Measurements from ENCODE around the gene IDH2.

IDH2 gene

GRCh38 chr15:90049666-90050604, 52.3 kb downstream of the IDH2 start:
- Histone ChIP-seq H3K36me3 (ENCODE audit: control insufficient read depth in 2 of 2, insufficient read depth in 1 of 2, low read length in 2 of 2) (no peaks in the 10 kb centered on the region), H3K4me3 (ENCODE audit: low read depth, low read length) (no peak overlapping the region), H3K27ac (ENCODE audit: extremely low read depth, low read depth, low read length) (no peak overlapping the region), H3K4me1 (ENCODE audit: control insufficient read depth, insufficient read depth, low read length) (peaks cover 7% of the 10 kb centered on the region), H3K9me3 (ENCODE audit: control insufficient read depth, insufficient read depth, low read depth, low read length) (no peaks in the 10 kb centered on the region)
- POLR2A ChIA-PET: no interaction called here
- no peak for TF ChIP-seq ZNF155 (tag by site-specific recombination; IDR thresholded peaks at IDR 0.05)
- TF ChIP-seq ZNF157 (tag by site-specific recombination; IDR thresholded peaks at IDR 0.05): no peak
- no peak for TF ChIP-seq ZNF221 (tag by site-specific recombination; IDR thresholded peaks at IDR 0.05; ENCODE audit: borderline replicate concordance)
- TF ChIP-seq ZNF600 (tag by site-specific recombination; IDR thresholded peaks at IDR 0.05): no peak
- TF ChIP-seq ZFP69B (tag by site-specific recombination; IDR thresholded peaks at IDR 0.05): no peak
- TF ChIP-seq ZXDB (tag by site-specific recombination; IDR thresholded peaks at IDR 0.05): no peak
- no peak for TF ChIP-seq ZNF19 (tag by site-specific recombination; IDR thresholded peaks at IDR 0.05; ENCODE audit: low read depth)
- TF ChIP-seq MYNN (tag by site-specific recombination; IDR thresholded peaks at IDR 0.05; ENCODE audit: borderline replicate concordance): no peak
- TF ChIP-seq ZNF133 (tag by site-specific recombination; IDR thresholded peaks at IDR 0.05): no peak
- TF ChIP-seq ZNF426 (tag by site-specific recombination; IDR thresholded peaks at IDR 0.05): no peak
- TF ChIP-seq PATZ1 (tag by site-specific recombination; IDR thresholded peaks at IDR 0.05): no peak
- TF ChIP-seq SCRT2 (tag by site-specific recombination; IDR thresholded peaks at IDR 0.05): no peak
- TF ChIP-seq ZNF558 (tag by site-specific recombination; IDR thresholded peaks at IDR 0.05): no peak
- TF ChIP-seq, protein P1, sequence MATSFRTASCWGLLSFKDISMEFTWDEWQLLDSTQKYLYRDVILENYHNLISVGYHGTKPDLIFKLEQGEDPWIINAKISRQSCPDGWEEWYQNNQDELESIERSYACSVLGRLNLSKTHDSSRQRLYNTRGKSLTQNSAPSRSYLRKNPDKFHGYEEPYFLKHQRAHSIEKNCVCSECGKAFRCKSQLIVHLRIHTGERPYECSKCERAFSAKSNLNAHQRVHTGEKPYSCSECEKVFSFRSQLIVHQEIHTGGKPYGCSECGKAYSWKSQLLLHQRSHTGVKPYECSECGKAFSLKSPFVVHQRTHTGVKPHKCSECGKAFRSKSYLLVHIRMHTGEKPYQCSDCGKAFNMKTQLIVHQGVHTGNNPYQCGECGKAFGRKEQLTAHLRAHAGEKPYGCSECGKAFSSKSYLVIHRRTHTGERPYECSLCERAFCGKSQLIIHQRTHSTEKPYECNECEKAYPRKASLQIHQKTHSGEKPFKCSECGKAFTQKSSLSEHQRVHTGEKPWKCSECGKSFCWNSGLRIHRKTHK (tag by site-specific recombination; IDR thresholded peaks at IDR 0.05): no peak
- TF ChIP-seq SALL2 (tag by site-specific recombination; IDR thresholded peaks at IDR 0.05; ENCODE audit: borderline replicate concordance): no peak
- TF ChIP-seq GLIS2 (tag by site-specific recombination; IDR thresholded peaks at IDR 0.05): no peak
- TF ChIP-seq ZNF747 (tag by site-specific recombination; IDR thresholded peaks at IDR 0.05): no peak
- no peak for TF ChIP-seq ZNF596 (tag by site-specific recombination; IDR thresholded peaks at IDR 0.05)
- TF ChIP-seq ZNF23 (tag by site-specific recombination; IDR thresholded peaks at IDR 0.05; ENCODE audit: borderline replicate concordance): no peak
- no peak for TF ChIP-seq BCL6B (tag by site-specific recombination; IDR thresholded peaks at IDR 0.05)
- CTCF ChIA-PET: no interaction called here

- H3K4me3 ChIP-seq (ENCODE audit: low read depth, low read length): no peak overlapping the region
- H3K36me3 ChIP-seq (ENCODE audit: control insufficient read depth in 2 of 2, insufficient read depth in 1 of 2, low read length in 2 of 2): no peaks in the 10 kb centered on the region
- no peaks in the 10 kb centered on the region for H3K4me1 ChIP-seq (ENCODE audit: control insufficient read depth, insufficient read depth, low read length)
- POLR2A ChIA-PET: no interaction called here
- no peak overlapping the region for H3K27ac ChIP-seq (ENCODE audit: extremely low read depth, low read depth, low read length)
- H3K9me3 ChIP-seq (ENCODE audit: control insufficient read depth, insufficient read depth, low read depth, low read length): no peaks in the 10 kb centered on the region
- CTCF ChIA-PET: interaction anchor here (0.6 to 0.9 kb wide), 3 partner anchors 38 to 108 kb away, joined by 3 to 6 read pairs (median 3); no protein-coding TSS in a partner anchor
- TF ChIP-seq ZNF423 (tag by site-specific recombination; IDR thresholded peaks at IDR 0.05) (no peak), KLF8 (tag by site-specific recombination; IDR thresholded peaks at IDR 0.05) (no peak), ZSCAN23 (tag by site-specific recombination; IDR thresholded peaks at IDR 0.05) (no peak), ZNF138 (tag by site-specific recombination; IDR thresholded peaks at IDR 0.05; ENCODE audit: borderline replicate concordance) (no peak), ZNF76 (tag by site-specific recombination; IDR thresholded peaks at IDR 0.05; ENCODE audit: borderline replicate concordance, low read depth) (no peak), YY1 (tag by site-specific recombination; IDR thresholded peaks at IDR 0.05) (no peak), ZNF600 (tag by site-specific recombination; IDR thresholded peaks at IDR 0.05) (no peak), MYNN (tag by site-specific recombination; IDR thresholded peaks at IDR 0.05; ENCODE audit: borderline replicate concordance) (no peak), ZBTB10 (tag by site-specific recombination; IDR thresholded peaks at IDR 0.05) (no peak)
Observed at GRCh38 chr15:90049030-90049429, 53.2 kb downstream of the IDH2 start.
